ENCODE results near the gene CUBN. TPM values are rescaled to one million over a fixed set of nuclear protein-coding genes. Genes with fewer than 3 reads are reported as not detected.

CUBN gene
- total and polyA plus RNA-seq, 9 of the 15 experiments (the other 6 are each of a cell fraction or from before 2014, with no cell fraction given), result 0.04 to 0.33 (median 0.09) TPM

DNA sequence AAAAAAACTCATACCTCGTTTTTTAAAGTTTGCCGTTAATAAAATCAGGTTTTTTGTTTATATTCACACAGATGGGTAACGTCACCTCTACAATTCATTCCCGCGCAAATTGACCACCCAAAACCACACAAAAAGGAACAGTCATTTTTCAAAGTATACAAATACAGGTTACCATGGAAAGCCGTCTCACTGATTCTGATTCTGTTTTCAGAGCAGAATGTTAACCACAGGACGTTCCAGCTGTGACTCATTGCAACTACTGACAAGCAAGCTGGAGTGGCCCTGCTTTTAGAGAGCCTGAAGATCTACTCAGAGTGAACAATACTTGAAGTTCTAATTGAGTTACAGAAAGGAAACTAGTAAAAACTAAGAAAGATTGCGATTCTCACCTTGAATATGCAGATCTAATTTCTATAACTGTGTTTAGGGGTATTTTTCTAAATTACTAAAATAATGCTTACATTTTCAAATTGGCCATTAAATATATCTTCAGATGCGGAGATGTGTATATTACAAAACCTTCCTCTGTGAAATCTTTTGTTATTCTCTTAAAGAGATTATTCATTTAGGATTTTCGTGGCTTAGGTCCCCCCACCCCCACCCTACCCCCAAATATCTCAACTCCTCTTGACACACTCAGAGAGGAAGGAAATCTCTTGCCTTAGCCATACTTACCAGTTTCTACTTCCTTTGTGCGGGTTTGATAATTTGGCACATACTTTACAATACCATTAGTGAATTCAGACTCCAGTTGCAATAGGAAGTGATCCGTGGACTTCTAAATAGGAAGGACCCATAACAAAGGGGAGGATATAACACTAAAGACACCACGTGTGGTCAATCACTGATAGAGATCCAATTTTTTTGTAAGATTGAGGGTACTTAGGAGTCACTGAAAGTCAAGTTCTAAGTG lies 106.0 kb downstream of the CUBN start (continued):
- TF ChIP-seq, protein P1, sequence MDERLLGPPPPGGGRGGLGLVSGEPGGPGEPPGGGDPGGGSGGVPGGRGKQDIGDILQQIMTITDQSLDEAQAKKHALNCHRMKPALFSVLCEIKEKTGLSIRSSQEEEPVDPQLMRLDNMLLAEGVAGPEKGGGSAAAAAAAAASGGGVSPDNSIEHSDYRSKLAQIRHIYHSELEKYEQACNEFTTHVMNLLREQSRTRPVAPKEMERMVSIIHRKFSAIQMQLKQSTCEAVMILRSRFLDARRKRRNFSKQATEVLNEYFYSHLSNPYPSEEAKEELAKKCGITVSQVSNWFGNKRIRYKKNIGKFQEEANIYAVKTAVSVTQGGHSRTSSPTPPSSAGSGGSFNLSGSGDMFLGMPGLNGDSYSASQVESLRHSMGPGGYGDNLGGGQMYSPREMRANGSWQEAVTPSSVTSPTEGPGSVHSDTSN (CRISPR knock-in tag; IDR thresholded peaks at IDR 0.05; ENCODE audit: low read depth), result no peak
- TF ChIP-seq, protein P1 (tag; conservative IDR thresholded peaks at IDR 0.05; ENCODE audit: low read depth), result peak; percentile 24; the same call in 1 of the 2 replicates

- Histone ChIP-seq H3K9me1 (ENCODE audit: control insufficient read depth, insufficient read depth, low read length) (no peaks in the 10 kb centered on the region), H3K9ac (ENCODE audit: insufficient read depth in 1 of 2, low read depth in 2 of 2, low read length in 2 of 2) (no peak overlapping the region), H3K4me3 (no peak overlapping the region), H3K79me2 (ENCODE audit: control insufficient read depth, insufficient read depth, low read length) (no peaks in the 10 kb centered on the region), H4K20me1 (replicated peaks; ENCODE audit: control insufficient read depth, insufficient read depth, low read length) (no peaks in the 10 kb centered on the region), H2AFZ (ENCODE audit: low read depth, low read length) (no peak overlapping the region), H3K4me1 (replicated peaks in 1 of 2; ENCODE audit: control insufficient read depth in 2 of 2, insufficient read depth in 2 of 2, low read length in 2 of 2) (peaks cover 0 to 22% of the 10 kb centered on the region in 2 experiments; a peak in 2 of 5 replicates), H3K4me2 (ENCODE audit: insufficient read depth, low read length) (no peak overlapping the region), H3K9me3 (replicated peaks; ENCODE audit: control insufficient read depth, insufficient read depth, low read depth, low read length) (no peaks in the 10 kb centered on the region), H3K27ac (ENCODE audit: extremely low read depth, low read depth, low read length) (no peak overlapping the region), H3K36me3 (ENCODE audit: control insufficient read depth, insufficient read depth, low read length) (no peaks in the 10 kb centered on the region), H3K27me3 (ENCODE audit: control insufficient read depth in 2 of 2, insufficient read depth in 2 of 2, low read length in 2 of 2) (no peaks in the 10 kb centered on the region)
- 53% methylated on average over 6 of the region's 6 CpGs for WGBS (ENCODE audit: insufficient coverage, low coverage, missing lambda C conversion rate)
- BruUV-seq (replicated peaks), result no TSS peak
- ATAC-seq (no peak), FAIRE-seq (no peak), DNase-seq (ENCODE audit: extremely low read depth in 1 of 4, low spot score in 3 of 4) (no peak)
- intact Hi-C loops (cut with micrococcal nuclease) (no loop called here), in situ Hi-C loops (cut with MboI) (no loop called here)
- POLR2A ChIA-PET, result interaction anchor here (1.0 kb wide), 1 partner anchor 12 kb away, joined by 3 read pairs; no protein-coding TSS in a partner anchor
- CTCF ChIA-PET (ENCODE audit: low intra/inter-chr PET ratio), result no interaction called here
- TF ChIP-seq HNRNPL (IDR thresholded peaks at IDR 0.05; ENCODE audit: low read depth, low read length) (no peak), CEBPG (CRISPR knock-in tag; IDR thresholded peaks at IDR 0.05) (no peak), CEBPG (tag; conservative IDR thresholded peaks at IDR 0.05 in 1 of 2, IDR thresholded peaks at IDR 0.05 in 1 of 2) (peak; percentile 63 to 75), ZNF24 (IDR thresholded peaks at IDR 0.05) (peak; percentile 64), MTA3 (IDR thresholded peaks at IDR 0.05; ENCODE audit: borderline replicate concordance) (no peak), POLR2AphosphoS5 (IDR thresholded peaks at IDR 0.05; ENCODE audit: control insufficient read depth, insufficient read depth, low read depth, low read length) (peak; percentile 59), CEBPB (tag; IDR thresholded peaks at IDR 0.05) (peak; percentile 85), ZNF311 (CRISPR knock-in tag; IDR thresholded peaks at IDR 0.05) (no peak), NCOA4 (IDR thresholded peaks at IDR 0.05; ENCODE audit: partially characterized antibody) (no peak), ZNF175 (CRISPR knock-in tag; IDR thresholded peaks at IDR 0.05; ENCODE audit: low read depth) (0 out of 2 replicates have a peak, but pooled peaks have one; percentile 8), CHAMP1 (IDR thresholded peaks at IDR 0.05) (no peak), PYGO2 (tag; IDR thresholded peaks at IDR 0.05) (peak; percentile 31; the same call in 1 of the 2 replicates), POLR2A (conservative IDR thresholded peaks at IDR 0.05) (peak; percentile 71), MEF2D (tag; conservative IDR thresholded peaks at IDR 0.05; ENCODE audit: low read depth) (no peak)
Measured at GRCh38 chr10:17022896-17023295, 106.7 kb downstream of the CUBN start.

Data from K562 (cell line).